HG02852 (cell line): Measurements from ENCODE around the gene NPDC1.

Source experiments
- ATAC-seq: cut with Tn5 transposase; IDR thresholded peaks from one replicate; pipeline ENCODE4 v1.9.1; 2021; ENCODE audit warnings: mild to moderate bottlenecking, moderate library complexity; ENCODE audit not compliant: unreplicated experiment

NPDC1 gene

DNA sequence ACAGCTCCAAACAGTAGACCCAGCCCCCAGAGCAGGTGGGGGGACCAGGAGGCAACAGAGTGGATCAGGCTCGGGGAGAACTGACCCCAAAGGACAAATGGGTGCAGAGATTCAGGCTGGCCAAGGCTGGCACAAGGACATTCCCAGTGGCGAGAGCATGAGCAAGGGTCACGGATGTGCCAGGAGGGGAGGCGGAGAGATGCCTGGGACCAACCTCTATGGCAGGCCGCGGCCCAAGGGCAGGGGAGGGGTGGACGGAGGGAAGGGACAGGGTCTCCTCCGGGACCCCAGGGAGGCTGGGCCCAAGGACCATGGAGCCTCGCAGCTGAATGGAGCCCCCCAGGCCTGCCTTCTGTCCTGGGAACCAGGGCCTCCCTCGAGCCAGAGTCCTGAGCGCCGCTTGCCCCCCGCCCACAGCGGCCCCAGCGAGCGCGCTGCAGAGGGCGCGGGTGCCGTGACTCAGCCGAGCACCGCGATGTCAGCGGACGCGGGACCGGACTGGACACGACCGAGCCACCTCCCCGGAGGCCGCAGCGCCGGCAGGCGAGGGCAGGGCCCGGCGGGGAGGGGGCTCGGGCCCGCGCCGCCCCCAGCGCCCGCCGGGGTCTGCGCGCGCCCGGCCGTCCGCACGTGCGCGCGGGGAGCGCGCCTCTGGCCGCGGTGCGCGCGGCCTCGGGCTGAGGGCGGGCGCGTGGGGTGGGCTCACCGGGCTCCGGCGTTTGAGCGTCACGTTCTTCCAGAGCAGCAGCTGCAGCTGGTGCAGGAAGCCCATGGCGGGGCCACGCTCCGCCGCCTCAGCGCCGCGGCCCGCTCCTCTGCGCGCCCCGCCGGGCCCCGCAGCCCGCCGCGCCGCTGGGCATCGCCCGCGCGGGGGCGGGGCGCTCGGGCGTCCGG lies 18.4 kb downstream of the NPDC1 start, which contains the start of gene ABCA2:
Gene ABCA2 (minus strand): TSS at position 869 of the 894 bp plus-strand sequence. CDS start 97 bp downstream, at position 772.
- ATAC-seq: no peak

DNA sequence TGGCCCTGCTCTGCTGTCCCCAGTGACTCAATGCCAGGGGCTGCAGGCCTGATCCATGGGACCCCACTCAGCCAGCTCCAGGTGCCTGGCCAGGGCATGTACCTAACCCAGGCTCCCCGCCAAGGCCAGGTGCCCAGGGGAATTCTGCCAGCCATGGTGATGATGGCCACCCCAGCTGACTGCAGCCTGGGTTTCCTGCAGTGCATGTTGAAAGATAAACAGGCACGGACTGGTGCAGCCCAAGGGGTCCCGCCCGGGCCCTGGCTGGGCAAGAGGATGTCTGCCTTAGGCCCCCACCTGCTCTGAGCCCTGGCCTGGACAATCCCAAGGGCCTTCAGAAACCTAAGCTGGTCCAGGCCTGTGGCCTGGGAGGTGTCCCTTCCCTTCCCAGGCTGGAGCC lies 19.1 kb downstream of the NPDC1 start:
- no peak for ATAC-seq

DNA sequence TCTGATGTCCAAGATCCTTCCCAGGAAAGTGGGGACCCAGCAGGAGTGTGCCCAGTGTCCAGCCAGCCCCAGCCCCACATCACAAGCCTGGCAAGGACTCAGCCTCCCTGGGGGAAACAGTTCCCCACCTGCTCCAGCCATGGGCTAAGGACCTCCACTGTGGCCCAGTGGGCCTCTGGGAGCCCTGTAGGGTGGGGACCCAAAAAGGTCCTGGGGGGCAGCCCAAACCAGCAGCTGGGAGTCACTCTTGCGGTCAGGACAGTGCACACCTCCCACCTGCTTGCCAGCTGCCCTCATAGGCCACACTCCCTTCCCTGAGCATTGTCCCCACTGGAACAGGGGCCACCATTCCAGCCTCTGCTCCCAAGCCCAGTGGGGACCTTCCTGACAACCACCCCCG lies 19.6 kb downstream of the NPDC1 start:
- no peak for ATAC-seq

DNA sequence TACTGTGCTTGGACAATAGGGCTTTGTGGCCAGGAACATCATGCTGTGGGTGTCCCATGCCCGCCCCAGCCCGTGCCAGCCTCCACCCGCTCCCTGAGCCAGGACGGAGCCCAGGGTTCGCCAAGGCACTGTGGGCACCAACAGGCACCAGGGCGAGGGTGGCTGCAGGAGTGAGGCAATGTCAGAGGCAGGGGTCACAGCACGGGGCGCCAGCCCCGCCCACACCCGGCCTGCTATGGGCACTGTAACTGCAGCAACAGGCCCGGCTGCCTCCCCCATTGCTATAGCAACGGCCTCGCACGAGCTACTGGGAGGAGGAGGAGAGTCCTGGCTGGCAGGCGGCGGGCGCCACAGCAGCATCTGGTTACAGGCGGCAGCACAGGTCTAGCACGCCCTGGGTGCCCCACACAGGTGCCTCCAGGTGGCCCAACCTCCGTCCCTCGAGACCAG lies 20.4 kb downstream of the NPDC1 start:
- no peak for ATAC-seq

DNA sequence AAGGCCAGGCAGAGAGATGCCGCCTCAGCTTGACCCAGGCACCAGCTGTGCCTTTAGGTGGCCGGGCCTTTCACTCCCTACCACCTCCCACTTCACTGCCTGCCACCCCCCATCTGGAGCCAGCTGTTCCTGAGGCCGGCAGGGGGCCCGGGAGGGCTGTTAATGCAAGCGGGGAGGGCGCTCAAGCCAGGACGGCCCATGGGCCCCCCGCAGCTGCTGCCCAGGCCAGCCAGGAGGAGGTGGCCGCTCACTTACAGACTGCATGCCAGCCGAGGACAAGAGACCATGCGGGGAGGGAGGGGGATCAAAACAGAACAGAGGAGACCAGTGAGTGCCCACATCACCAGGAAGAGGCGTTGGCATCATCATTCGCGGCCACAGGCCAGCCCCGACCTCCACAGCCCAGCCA lies 22.4 kb downstream of the NPDC1 start:
- no peak for ATAC-seq

DNA sequence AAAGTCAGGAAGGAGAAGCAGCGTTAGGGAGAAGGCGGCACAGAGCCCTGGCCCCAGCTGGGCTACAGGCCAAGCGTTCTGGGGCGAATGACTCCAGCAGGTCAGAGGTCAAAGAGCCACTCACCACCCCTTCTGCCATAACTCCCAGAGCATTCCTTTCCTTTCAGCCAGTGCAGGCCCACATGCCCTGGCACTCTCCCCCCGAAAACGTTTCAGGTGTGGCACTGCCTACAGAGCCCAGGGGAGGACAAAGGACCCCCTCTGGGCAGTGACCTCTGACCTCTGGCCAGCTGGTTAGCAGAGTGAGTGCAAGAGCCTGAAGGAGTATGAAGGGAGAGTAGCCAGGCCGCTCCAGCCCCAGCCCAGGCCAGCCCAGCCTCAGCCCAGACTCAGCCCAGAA lies 22.8 kb downstream of the NPDC1 start:
- no peak for ATAC-seq

DNA sequence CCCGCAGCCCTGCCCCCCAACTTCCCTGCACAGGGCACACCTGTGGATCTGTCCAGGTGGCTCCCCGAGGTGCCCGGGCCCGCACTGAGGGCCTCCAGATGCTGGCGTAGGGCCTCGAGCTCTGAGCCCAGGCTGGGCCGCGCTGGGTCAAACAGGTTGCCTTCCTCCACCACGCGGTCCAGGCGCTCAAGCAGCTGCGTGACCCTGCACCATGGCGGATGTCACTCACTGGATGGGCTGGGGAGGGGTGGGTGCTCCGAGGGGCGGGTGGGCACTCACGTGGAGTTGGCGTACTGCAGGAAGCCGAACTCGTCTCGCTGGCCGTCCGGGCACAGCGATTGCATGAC lies 23.3 kb downstream of the NPDC1 start:
- ATAC-seq: no peak

DNA sequence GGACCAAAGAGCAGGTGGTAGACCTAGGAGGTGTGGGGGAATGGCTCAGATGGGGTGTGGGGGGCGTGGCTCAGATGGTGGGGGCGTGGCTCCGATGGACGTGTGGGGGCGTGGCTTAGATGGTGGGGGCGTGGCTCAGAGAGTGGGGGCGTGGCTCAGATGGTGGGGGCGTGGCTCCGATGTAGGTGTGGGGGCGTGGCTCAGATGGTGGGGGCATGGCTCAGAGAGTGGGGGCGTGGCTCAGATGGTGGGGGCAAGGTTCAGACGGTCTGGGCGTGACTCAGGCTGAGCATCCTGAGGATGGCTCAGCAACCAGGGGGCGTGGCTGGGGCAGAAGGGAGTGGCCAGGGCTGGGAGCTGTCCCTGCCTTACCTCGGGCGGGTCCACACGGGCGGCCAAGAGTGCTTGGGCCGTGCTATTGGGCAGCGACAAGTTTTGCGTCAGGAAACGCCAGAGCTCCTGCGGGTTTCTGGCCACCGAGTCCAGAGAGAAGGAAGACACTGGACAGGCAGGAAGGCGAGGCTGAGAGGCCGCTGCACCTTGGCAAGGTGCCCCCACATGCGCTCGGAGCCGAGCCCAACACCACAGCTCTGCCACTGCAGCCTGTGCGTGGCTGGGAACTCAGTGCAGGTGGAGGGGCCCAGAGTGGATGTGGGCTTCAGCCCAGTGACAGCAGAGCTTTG lies 23.9 kb downstream of the NPDC1 start:
- no peak for ATAC-seq

DNA sequence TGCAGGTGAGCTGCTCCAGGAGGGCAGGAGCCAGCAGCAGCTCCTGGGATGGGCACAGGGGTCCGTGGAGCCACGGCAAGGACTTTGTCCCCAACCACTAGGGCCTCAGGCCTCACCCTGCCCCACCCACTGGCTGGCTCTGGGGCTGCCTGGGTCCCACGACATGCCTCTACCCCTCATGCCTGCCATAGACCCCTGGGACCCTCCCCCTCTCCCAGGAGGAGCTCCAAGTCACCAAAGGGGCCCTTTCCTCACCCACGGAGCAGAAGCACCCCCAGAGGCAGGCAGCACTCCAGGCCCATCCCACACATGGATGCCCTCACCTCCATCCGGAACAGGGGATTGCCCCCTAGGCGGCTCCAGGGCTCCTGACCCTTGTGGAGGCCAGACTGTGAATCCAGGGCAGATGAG lies 24.4 kb downstream of the NPDC1 start:
- no peak for ATAC-seq

DNA sequence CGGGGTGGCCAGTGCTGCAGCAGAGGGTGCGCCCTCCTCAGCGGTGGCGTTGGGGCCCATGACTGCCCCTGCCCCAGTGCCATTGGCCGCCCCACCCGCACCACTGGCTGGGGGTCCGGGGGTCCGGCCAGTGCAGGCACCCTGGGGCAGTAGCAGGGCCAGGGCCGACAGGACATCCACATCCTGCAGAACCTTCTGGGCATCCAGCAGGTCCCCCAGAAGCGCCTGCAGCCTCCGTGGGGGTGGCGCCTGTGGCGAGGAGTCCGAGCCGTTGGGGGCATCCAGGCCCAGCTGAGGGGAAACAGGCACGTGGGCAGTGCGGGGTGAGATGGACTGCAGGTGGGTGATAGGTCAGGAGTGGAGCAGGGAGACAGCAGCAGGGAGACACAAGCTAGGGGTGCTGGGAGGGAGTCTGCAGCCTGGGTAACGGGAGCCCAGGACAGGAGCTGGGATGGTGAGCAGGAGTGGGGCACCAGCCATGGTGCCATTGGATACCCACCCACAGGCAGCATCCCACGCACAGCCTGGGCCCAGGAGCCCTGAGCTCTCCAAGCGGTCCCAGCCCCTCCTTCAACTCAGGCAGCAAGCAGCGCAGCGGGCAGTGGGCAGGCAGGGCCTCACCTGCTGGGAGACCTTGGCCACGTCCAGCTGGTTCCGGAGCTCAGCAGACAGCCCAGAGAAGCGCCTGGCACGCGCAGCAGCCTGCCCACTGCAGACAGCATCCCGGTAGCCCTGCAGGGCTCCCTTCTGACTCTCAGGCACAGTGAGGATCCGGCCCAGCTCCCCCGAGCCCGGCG lies 25.0 kb downstream of the NPDC1 start:
- no peak for ATAC-seq

DNA sequence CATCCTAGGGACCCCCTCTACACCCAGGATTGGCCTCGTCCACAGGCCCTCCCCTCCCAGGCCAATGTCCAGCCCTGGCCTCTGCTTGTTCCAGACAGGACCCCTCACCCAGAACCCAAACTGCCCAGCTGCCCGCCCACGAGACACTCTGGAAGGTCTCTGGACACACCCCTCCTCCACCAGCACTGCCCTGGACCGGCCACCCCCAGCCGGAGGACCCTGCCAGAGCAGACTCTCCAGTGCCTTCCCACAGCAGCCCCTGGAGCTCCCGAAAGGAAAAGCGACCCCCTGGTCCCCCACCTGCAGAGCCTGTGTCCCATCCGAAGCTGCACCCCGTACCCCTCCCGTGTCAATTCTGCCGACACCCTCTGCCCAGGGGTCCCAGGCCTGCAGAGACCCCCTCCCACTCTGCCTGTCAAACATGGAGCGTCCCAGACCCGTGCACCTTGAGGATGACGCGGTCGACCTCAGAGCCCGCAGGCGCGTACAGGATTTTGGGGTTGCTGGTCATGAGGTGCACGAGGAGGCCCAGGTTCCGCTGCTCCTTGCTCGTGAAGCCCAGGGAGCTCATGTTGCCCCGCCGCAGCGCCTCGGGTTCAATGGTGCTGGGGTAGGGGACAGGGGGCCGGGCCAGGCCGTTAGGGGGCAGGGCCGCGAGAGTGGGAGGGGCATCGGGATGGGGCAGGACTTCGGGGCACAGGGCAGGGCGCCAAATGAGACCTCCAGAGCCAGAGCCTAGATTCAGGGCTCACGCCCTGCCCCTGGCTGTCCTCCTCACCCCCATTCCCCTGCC lies 25.9 kb downstream of the NPDC1 start:
- ATAC-seq: no peak

DNA sequence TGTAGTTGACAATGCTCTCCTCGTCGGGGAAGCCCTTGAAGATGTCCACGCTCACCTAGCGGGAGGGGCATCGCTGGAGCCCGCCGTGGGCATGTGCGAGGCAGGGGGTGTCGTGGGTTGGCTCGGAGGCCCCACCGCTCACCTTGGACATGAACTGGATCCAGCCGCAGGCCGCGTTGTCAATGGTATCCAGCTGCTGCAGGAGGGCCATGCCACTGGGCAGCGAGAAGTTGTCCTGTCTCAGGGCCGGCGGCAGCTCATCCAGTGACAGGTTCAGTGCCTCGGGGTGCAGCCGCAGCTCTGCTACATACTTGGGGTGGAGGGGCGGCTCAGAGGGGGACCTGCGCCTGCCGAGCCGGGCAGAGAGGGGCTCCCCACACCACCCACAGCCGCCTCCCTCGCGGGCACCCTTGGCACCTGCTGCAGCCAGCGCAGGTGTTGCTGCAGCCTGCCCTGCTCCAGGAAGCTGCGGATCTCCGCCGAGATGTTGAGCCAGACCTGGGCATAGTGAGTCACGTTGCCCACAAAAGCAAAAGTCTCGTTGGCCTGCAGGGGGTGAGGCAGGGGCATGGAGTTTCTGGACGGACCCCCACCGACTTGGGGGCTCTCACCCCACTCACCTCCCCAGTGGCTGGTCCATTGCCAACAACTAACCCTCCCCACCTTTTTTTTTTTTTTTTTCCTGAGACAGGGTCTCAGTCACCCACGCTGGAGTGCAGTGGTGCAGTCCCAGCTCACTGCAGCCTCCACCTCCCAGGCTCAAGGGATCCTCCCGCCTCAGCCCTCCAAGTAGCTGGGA lies 27.0 kb downstream of the NPDC1 start:
- ATAC-seq: no peak

DNA sequence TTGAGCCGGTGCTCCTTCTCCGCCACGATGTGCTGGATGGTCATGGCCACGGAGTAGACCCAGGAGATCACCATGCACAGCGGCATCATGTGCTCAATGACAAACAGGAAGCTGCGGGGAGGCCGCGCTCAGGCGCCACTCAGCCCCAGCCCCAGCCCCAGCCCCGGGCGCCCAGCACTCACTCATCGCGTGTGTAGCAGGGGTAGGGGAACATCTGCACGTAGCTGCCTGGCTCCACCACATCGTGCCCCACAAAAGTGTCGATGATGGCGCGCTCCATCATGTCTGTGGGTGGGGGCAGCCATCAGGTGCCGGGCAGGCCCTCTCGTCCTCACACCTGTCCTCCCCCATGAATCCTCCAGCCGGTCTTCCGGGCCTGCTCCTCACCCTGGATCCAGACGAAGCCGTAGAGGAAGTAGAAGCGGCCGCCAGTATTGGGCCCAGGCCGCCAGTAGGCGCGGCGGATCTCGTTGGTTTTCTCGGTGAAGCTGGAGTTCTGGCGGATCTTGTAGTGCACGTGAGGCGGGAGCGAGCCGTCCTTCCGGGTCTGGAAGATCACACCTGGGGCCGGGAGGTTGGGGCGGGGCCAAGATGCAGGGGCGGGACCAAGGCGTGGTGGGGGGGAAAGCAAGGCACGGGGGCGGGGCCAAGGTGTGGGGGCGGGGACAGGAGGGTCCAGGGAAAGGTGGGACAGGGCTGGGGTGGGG lies 28.0 kb downstream of the NPDC1 start:
- no peak for ATAC-seq

DNA sequence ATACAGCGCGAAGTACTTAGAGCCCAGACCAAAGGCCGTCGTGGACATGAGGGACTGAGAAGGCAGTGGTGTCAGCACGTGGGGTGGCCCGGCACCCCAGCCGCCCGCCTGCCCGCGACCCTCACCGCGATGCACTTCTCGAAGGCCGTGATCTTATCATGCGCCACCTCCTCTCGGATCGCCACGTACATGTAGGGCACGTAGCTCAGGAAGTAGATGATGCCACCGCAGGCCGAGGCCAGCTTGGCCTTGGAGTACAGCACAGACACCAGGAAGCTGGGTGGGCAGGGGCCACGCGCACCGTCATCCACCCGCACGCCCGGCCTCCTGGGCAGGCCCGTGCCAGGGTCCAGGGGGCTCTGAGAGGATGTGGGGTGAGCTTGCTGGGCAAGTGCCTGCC lies 28.9 kb downstream of the NPDC1 start:
- ATAC-seq: no peak

DNA sequence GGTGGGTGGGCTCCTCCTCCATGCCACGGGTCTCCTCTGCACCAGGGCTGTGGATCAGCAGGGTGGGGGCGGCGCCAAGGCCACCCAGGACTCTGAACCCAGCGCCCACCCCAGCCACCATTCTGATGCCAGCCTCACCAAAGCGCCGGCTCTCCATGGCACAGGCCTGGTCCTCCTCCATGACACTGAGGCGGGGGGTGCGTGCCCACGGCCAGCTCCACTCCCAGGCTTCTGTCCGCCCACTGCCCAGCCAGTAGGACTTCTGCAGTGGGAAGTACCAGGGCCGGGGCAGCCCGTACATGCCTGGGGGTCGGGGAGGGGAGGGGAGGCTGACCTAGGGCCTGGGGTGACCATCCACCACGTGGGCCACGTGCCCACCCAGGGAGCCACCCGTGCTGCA lies 29.5 kb downstream of the NPDC1 start:
- ATAC-seq: no peak

DNA sequence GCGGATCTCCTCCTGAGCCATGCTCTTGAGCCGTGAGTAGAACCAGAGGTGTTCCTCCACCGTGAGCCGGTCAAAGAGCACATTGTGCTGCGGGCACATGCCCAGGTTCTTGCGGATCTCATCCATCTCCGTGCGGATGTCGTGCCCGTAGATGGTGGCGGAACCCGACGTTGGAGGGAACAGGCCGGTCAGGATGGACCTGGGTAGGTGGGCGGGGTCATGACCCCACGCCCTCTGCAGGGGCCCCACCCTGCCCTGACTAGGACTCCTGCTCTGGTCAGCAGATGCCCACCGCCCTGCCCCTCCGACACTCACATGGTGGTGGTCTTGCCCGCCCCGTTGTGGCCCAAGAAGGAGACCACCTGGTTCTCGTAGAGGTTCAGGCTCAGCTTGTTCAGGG lies 30.0 kb downstream of the NPDC1 start:
- no peak for ATAC-seq

DNA sequence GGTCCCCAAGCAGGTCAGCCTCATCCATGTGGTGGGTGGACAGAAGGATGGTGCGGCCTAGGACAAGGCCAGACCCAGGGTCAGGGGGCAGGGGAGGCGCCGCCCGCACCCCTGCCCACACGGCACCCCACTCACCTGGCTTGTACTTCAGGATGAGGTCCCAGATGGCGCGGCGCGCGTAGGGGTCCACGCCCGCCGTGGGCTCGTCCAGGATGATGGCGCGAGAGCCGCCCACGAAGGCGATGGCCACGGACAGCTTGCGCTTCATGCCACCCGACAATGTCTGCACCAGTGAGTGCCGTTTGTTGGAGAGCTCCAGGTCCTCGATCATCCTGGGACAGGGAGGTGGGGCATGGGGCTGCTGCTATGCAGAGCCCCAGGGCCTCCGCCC lies 30.4 kb downstream of the NPDC1 start:
- no peak for ATAC-seq

DNA sequence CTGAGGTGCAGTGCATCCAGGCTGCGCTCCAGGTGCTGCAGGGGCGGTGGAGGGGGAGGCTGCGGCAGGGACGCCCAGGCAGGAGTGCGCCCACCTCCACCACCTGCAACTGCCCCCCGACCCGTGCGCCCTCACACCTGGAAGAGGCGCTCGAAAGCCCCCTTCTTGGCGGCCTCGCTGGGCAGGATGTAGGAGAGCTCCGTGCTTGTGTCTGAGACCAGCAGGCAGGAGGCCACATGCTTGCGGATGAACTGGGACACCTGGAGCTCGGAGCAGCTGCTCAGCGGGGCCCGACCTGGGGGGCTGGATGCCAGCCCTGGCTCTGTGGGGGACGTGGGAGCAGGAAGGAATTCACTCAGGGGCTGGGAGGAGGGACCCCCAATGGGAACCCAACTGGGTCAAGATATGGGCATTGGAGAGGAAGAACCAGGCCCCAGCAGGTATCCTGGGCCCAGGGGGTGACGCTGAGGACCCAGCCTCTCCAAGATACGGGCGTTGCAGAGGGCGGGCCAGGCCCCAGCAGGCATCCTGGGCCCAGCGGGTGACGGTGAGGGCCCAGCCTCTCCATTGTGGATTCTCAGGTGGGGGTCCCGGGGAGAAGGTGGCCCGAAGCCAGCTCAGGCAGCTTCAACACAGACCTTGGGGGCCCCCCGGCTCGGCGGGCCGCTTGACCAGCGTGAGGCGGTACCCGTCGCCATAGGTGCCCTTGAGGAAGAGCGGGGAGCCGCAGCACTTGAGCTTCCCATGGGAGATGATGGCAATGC lies 31.0 kb downstream of the NPDC1 start:
- ATAC-seq: no peak

DNA sequence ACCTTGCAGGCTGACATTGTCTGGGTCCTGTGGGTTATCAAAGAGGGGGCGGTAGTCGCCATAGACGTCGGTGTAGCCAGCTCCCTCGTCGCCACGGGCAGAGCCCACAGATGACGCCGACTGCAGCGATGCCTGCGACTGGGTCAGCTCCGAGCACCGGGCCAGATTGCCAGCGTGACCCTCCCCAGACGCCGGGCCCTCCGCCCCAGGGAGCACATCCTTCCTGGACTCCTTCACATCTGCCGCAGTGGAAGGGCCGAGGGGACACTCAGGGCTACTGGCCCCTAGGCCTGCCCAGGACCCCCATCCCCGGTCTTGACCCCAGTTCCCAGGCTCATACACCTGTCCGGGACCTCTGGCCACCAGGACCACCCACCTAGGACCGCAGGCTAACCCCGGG lies 31.8 kb downstream of the NPDC1 start:
- no peak for ATAC-seq
